Embryonic facial prominence (tissue), 1 donor: ENCODE data around the gene SERINC2.

Experiments
- DNase-seq: peaks from one replicate; pipeline ENCODE4 v3.0.0-alpha.2; 2016; ENCODE audit errors: extremely low spot score

SERINC2 gene

GRCh38 chr1:31434101-31434871 lies 21.3 kb downstream of the SERINC2 start:
- no peak for DNase-seq

- DNase-seq: no peak
Observed at GRCh38 chr1:31434979-31435378, 22.0 kb downstream of the SERINC2 start.

GRCh38 chr1:31435471-31436409 lies 22.7 kb downstream of the SERINC2 start:
- DNase-seq: no peak

- DNase-seq: no peak
Observed at GRCh38 chr1:31436596-31437432, 23.8 kb downstream of the SERINC2 start.

- no peak for DNase-seq
Observed at GRCh38 chr1:31437433-31438037, 24.5 kb downstream of the SERINC2 start.

GRCh38 chr1:31439276-31439675 lies 26.3 kb downstream of the SERINC2 start:
- DNase-seq: no peak

- no peak for DNase-seq
Observed at GRCh38 chr1:31441073-31441472, 28.1 kb downstream of the SERINC2 start.

- no peak for DNase-seq
Observed at GRCh38 chr1:31441558-31441957, 28.5 kb downstream of the SERINC2 start.

- DNase-seq: no peak
Observed at GRCh38 chr1:31441970-31442647, 29.1 kb downstream of the SERINC2 start.

- DNase-seq: no peak
Observed at GRCh38 chr1:31442648-31442994, 29.6 kb downstream of the SERINC2 start.

- DNase-seq: no peak
Observed at GRCh38 chr1:31443673-31444072, 30.7 kb downstream of the SERINC2 start.

- no peak for DNase-seq
Observed at GRCh38 chr1:31444725-31445448, 31.9 kb downstream of the SERINC2 start.

GRCh38 chr1:31445951-31446350 lies 32.9 kb downstream of the SERINC2 start:
- DNase-seq: no peak

- no peak for DNase-seq
Observed at GRCh38 chr1:31447210-31447609, 34.2 kb downstream of the SERINC2 start.

GRCh38 chr1:31453384-31454079 lies 40.5 kb downstream of the SERINC2 start:
- DNase-seq: no peak

- no peak for DNase-seq
Observed at GRCh38 chr1:31458287-31458896, 45.4 kb downstream of the SERINC2 start.

- DNase-seq: no peak
Observed at GRCh38 chr1:31460027-31460426, 47.0 kb downstream of the SERINC2 start.

- no peak for DNase-seq
Observed at GRCh38 chr1:31467005-31467674, 54.1 kb downstream of the SERINC2 start.
